ENCODE measurements around the gene ANP32A. TPM values are rescaled to one million over a fixed set of nuclear protein-coding genes. Genes with fewer than 3 reads are reported as not detected.

The ANP32A gene
- total RNA-seq, 1 donor from 2014 or later = 355 TPM

DNA sequence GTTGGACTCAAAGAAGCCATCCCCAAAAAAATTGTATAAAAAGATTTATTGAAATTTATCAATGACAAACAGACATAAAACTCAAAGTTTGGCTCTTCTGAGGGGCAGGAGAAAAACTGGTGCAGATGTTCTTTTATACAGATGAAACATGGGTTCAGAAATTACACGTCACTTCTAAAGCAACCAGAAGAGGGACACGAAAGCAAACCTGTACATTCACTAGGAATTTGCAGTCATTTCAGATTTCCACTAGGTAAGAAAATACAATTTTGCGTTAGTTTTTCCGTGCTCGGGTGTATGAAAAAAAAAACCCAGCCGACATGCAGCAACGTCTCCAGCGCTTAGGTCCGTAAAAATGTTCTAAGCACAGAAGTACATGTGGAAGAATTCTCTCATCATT, 41.8 kb downstream of the ANP32A start:
- Mint-ChIP-seq H3K27ac (ENCODE audit: unreplicated experiment) (no peak overlapping the region), H3K27me3 (ENCODE audit: low read depth) (no peaks in the 10 kb centered on the region), H3K4me1 (peaks cover 9% of the 10 kb centered on the region), H3K4me3 (no peak overlapping the region), H3K9me3 (peaks cover 3% of the 10 kb centered on the region), H3K36me3 (ENCODE audit: low read depth) (peaks cover 39% of the 10 kb centered on the region)
- DNase-seq (ENCODE audit: low read depth, low spot score) = no peak
- TF ChIP-seq, protein P1, sequence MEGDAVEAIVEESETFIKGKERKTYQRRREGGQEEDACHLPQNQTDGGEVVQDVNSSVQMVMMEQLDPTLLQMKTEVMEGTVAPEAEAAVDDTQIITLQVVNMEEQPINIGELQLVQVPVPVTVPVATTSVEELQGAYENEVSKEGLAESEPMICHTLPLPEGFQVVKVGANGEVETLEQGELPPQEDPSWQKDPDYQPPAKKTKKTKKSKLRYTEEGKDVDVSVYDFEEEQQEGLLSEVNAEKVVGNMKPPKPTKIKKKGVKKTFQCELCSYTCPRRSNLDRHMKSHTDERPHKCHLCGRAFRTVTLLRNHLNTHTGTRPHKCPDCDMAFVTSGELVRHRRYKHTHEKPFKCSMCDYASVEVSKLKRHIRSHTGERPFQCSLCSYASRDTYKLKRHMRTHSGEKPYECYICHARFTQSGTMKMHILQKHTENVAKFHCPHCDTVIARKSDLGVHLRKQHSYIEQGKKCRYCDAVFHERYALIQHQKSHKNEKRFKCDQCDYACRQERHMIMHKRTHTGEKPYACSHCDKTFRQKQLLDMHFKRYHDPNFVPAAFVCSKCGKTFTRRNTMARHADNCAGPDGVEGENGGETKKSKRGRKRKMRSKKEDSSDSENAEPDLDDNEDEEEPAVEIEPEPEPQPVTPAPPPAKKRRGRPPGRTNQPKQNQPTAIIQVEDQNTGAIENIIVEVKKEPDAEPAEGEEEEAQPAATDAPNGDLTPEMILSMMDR (conservative IDR thresholded peaks at IDR 0.05) = peak; percentile 35

- TF ChIP-seq, protein P1 (conservative IDR thresholded peaks at IDR 0.05) = no peak
- no peak overlapping the region for H3K4me3 Mint-ChIP-seq
- H3K9me3 Mint-ChIP-seq = peaks cover 5% of the 10 kb centered on the region
- peaks cover 7% of the 10 kb centered on the region for H3K4me1 Mint-ChIP-seq
- H3K27ac Mint-ChIP-seq (ENCODE audit: unreplicated experiment) = no peak overlapping the region
- H3K36me3 Mint-ChIP-seq (ENCODE audit: low read depth) = peaks cover 22% of the 10 kb centered on the region
- DNase-seq (ENCODE audit: low read depth, low spot score) = no peak
- H3K27me3 Mint-ChIP-seq (ENCODE audit: low read depth) = no peaks in the 10 kb centered on the region
These were observed 44.0 kb downstream of the ANP32A start for GRCh38 chr15:68776477-68777270.

- Mint-ChIP-seq H3K27ac (ENCODE audit: unreplicated experiment) (no peak overlapping the region), H3K4me3 (no peak overlapping the region), H3K9me3 (peaks cover 5% of the 10 kb centered on the region), H3K4me1 (peaks cover 12% of the 10 kb centered on the region), H3K27me3 (ENCODE audit: low read depth) (no peaks in the 10 kb centered on the region), H3K36me3 (ENCODE audit: low read depth) (peaks cover 21% of the 10 kb centered on the region)
- TF ChIP-seq, protein P1 (conservative IDR thresholded peaks at IDR 0.05) = no peak
- no peak for DNase-seq (ENCODE audit: low read depth, low spot score)
These were observed 44.8 kb downstream of the ANP32A start for GRCh38 chr15:68775671-68776476.

DNA sequence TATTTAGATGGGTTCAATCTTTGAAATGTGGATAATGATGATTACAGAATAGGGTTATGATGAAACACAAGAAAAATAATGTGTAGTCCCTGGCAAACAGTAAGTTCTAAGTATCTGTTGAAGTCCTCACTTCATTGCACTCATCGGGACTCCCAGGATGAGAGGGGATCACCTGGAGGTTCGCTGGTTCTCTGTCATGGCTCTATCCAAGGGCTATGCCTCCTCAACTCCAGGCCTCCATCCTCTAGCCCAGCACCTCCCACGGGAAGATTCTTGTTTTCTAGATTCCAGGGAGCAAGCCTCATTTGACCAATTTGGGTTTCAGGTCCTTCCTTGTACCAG, 45.5 kb downstream of the ANP32A start:
- H3K36me3 Mint-ChIP-seq (ENCODE audit: low read depth) = peaks cover 21% of the 10 kb centered on the region
- H3K27ac Mint-ChIP-seq (ENCODE audit: unreplicated experiment) = no peak overlapping the region
- H3K4me3 Mint-ChIP-seq = no peak overlapping the region
- no peak for DNase-seq (ENCODE audit: low read depth, low spot score)
- H3K4me1 Mint-ChIP-seq = peaks cover 12% of the 10 kb centered on the region
- no peaks in the 10 kb centered on the region for H3K27me3 Mint-ChIP-seq (ENCODE audit: low read depth)
- H3K9me3 Mint-ChIP-seq = peaks cover 5% of the 10 kb centered on the region
- TF ChIP-seq, protein P1 (conservative IDR thresholded peaks at IDR 0.05) = no peak

DNA sequence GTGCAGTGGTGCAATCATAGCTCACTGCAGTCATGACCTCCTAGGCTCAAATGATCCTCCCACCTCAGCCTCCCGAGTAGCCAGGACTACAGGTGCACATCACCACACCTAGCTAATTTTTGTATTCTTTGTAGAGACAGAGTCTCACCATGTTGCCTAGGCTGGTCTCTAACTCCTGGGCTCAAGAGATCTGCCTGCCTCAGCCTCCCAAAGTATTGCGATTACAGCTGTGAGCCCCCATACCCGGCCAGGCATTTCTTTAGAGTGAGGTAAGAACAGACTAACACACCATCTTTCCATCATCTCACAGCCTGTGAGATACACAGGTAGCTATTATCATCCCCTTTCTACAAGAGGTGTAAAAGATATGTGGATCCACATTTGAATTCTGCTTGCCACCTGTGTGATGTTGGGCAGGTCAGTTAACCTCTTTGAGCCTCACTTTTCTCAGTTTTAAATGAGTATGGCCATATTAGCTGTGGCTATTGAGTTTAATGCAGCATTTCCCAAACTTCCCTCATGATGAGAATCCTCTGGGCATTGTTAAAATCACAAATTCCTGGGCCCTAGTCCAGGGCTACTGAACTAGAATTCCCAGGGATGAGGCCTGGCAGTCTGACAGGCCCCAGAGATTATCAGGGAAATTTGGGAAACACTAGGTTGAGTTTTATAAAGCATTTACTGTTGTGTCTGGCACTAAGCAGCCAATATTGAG, 46.0 kb downstream of the ANP32A start:
- H3K27ac Mint-ChIP-seq (ENCODE audit: unreplicated experiment) = no peak overlapping the region
- H3K4me3 Mint-ChIP-seq = no peak overlapping the region
- H3K27me3 Mint-ChIP-seq (ENCODE audit: low read depth) = no peaks in the 10 kb centered on the region
- peaks cover 12% of the 10 kb centered on the region for H3K4me1 Mint-ChIP-seq
- H3K9me3 Mint-ChIP-seq = peaks cover 5% of the 10 kb centered on the region
- TF ChIP-seq, protein P1 (conservative IDR thresholded peaks at IDR 0.05) = no peak
- peaks cover 21% of the 10 kb centered on the region for H3K36me3 Mint-ChIP-seq (ENCODE audit: low read depth)
- no peak for DNase-seq (ENCODE audit: low read depth, low spot score)
